Measurements from ENCODE around the gene DOC2B.

DOC2B gene

GRCh38 chr17:146983-147761 is 34.3 kb downstream of the DOC2B start:
- no peak for DNase-seq (ENCODE audit: low read depth)
- H3K4me3 ChIP-seq (ENCODE audit: low read length), result no peak overlapping the region
- no peak for TF ChIP-seq CTCF (IDR thresholded peaks at IDR 0.05; ENCODE audit: insufficient read depth, low read depth, low read length, missing control alignments)

GRCh38 chr17:146546-146945 is 34.9 kb downstream of the DOC2B start:
- TF ChIP-seq CTCF (IDR thresholded peaks at IDR 0.05; ENCODE audit: insufficient read depth, low read depth, low read length, missing control alignments), result no peak
- DNase-seq (ENCODE audit: low read depth), result no peak
- no peak overlapping the region for H3K4me3 ChIP-seq (ENCODE audit: low read length)

GRCh38 chr17:145671-146541 is 35.5 kb downstream of the DOC2B start:
- DNase-seq (ENCODE audit: low read depth), result no peak
- no peak for TF ChIP-seq CTCF (IDR thresholded peaks at IDR 0.05; ENCODE audit: insufficient read depth, low read depth, low read length, missing control alignments)
- H3K4me3 ChIP-seq (ENCODE audit: low read length), result no peak overlapping the region

- DNase-seq (ENCODE audit: low read depth), result no peak
- no peak overlapping the region for H3K4me3 ChIP-seq (ENCODE audit: low read length)
- no peak for TF ChIP-seq CTCF (IDR thresholded peaks at IDR 0.05; ENCODE audit: insufficient read depth, low read depth, low read length, missing control alignments)
Observed at GRCh38 chr17:144936-145670, 36.3 kb downstream of the DOC2B start.

GRCh38 chr17:143785-144281 is 37.6 kb downstream of the DOC2B start:
- peak; percentile 56 for DNase-seq (ENCODE audit: low read depth)
- peak; percentile 41 for TF ChIP-seq CTCF (IDR thresholded peaks at IDR 0.05; ENCODE audit: insufficient read depth, low read depth, low read length, missing control alignments)
- no peak overlapping the region for H3K4me3 ChIP-seq (ENCODE audit: low read length)

- H3K4me3 ChIP-seq (ENCODE audit: low read length), result no peak overlapping the region
- DNase-seq (ENCODE audit: low read depth), result no peak
- TF ChIP-seq CTCF (IDR thresholded peaks at IDR 0.05; ENCODE audit: insufficient read depth, low read depth, low read length, missing control alignments), result no peak
Observed at GRCh38 chr17:142876-143784, 38.3 kb downstream of the DOC2B start.

Data from epithelial cell of esophagus (primary cell).